HG02759 (cell line): Measurements from ENCODE around the gene LASP1NB.

Source experiments
- ATAC-seq: cut with Tn5 transposase; IDR thresholded peaks from one replicate; pipeline ENCODE4 v1.9.1; 2021; ENCODE audit warnings: mild to moderate bottlenecking, moderate library complexity; ENCODE audit not compliant: unreplicated experiment

LASP1NB gene

DNA sequence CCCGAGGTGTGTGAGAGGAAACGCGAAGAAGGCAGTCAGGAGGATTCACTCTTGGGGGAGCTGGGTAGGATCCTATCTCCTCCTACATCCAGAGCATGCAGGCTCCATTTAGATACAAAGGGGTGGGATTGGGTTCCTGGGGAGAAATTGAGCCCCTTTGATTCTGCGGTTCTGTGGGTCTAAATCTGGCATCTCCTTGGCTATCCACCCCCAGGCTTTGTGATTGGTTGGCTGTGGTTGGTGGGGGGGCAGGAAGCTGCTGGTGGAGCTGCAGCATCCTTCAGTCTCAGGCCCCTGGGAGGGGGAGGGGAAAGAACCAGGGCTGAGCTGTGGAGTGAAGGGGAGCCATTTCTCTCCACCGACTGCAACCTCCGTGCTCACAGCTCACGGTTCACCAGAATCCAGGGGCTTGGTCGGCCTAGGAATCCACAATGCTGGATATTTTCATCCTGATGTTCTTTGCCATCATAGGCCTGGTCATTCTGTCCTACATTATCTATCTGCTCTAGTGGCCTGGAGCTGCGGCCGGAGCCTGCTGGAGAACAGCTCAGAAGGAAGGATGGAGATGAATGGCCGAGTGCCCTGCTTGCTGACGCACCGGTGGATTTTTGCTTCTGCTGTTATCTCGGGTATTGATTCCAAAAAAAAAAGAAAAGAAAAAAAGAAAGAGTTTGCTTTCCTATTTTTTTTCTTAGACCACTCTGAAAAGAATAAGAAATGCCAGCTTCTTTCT, at the start of gene LASP1NB:
Gene LASP1NB, plus strand, starts transcription at position 352 of the 733 bp plus-strand sequence.
- no peak for ATAC-seq

DNA sequence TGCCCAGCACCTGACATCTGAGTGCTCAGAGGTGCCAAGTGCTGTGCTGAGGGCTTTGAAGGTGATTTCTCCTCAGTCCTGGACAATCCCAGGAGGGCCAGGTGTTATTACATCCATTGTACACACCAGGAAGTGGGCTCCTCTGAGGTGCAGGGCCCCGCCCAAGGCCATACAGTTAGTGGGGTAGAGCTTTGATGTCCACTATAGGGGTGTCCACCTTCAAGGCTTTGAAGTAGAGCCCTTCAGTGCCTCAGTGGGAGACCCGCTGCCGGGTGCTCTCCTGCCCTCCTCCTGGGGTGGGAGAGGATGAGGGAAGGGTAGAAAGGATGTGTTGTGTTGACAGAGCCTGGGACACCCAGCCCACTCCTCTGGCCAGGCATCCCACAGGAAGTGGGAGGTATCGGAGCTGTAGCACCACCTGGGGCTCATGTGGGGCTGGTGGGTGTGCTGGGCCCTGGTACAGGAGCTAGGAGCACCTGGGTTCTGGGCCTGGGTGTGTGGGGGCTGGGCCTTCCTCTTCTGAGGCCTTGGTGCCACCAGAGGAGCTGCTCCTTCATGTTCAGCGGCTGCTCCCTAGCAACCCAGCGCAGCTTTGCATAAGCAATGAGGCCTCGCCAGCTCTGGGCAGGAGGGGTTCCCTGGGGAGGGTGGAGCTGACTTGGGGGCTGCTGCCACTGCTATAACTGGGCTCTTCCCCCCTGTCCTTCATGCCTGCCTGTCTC, 48.1 kb upstream of the LASP1NB start:
- ATAC-seq = no peak

DNA sequence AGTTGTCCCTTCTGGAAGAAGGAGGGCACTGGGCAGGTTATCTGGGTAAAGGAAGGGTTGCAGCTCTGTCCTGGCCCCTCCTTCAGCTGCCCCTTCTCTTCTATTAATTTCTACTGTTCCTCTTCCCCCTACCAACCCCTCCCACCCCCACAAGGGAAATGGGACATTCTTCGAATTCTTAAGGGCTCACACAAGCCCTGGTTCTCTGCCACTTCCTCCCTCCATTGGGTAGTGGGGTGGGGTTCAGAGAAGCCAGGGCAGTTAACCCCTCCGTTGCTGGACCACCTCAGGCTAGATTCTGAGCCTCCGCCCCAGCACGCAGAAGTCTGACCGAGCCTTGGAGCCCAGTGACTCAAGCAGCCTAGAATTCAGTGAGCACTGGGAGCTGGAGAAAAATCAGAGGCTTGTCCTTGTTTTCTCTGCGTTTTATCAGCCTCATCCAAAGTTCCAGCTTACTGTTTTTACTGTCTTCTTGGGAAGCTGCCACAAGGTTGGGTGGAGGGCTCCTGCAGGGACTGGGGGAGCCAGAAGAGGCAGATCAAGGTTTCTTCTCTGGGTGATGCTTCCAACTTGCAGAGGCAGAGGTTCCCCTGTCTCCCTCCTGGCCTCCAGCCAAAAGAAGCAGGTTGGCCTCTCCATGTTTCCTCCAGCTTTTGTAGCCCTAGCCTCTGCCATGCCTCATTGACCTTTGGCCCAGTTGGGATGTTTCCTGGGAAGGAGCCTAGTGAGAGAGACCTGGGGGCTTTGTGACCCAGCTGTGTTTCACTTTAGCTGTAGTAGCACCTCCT, 45.3 kb upstream of the LASP1NB start:
- no peak for ATAC-seq

GRCh38 chr17:38881600-38882191, 43.7 kb upstream of the LASP1NB start:
- no peak for ATAC-seq

- no peak for ATAC-seq
Observed at GRCh38 chr17:38882870-38883269, 42.5 kb upstream of the LASP1NB start.

GRCh38 chr17:38883592-38884526, 41.6 kb upstream of the LASP1NB start:
- no peak for ATAC-seq

GRCh38 chr17:38885044-38885727, 40.2 kb upstream of the LASP1NB start:
- ATAC-seq = no peak

DNA sequence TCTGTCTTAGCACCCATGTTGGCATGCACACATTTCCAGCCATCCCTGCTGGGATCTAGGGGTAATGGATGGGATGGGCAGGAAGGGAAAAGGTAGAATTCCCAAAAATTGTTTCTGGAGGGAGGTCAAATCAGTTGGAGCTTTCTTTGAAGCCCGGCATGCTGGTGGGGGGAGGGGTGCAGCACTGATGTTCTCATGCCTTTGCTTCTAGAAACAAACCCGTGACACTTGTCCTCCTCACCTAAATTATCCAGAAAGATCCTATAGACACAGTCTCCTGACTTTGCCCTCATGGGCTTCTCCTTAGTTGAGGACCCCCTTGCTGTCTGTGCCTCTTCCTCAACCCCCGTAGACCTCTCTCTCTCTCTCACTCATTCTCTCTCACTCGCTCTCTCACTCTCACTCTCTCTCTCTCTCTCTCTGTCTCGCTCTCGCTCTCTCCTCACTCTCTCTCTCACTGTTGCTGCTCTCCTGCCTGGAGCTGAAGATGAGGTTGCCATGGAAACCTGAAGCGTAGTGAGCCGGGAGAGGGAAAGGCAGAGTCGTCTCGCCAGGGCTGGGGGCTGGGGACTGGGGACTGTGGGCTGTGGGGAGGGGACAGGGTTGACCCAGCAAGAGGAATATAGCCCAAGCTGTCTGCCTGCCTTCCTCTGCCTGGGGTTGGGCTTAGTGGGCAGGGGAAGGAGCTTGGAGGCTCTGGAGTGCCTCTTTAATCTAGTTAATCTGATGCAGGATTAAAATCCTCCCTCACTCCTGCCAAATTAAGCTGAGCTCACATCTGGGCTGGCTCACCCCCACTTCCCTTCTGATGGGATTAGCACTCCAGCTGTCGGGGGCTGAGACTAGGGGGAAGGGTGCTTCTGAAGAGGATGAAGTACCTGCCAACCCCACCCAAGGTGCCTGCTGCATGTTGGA, 39.4 kb upstream of the LASP1NB start:
- ATAC-seq = no peak

GRCh38 chr17:38886643-38887010, 38.8 kb upstream of the LASP1NB start:
- ATAC-seq = no peak

GRCh38 chr17:38888842-38889241, 36.6 kb upstream of the LASP1NB start:
- ATAC-seq = no peak

DNA sequence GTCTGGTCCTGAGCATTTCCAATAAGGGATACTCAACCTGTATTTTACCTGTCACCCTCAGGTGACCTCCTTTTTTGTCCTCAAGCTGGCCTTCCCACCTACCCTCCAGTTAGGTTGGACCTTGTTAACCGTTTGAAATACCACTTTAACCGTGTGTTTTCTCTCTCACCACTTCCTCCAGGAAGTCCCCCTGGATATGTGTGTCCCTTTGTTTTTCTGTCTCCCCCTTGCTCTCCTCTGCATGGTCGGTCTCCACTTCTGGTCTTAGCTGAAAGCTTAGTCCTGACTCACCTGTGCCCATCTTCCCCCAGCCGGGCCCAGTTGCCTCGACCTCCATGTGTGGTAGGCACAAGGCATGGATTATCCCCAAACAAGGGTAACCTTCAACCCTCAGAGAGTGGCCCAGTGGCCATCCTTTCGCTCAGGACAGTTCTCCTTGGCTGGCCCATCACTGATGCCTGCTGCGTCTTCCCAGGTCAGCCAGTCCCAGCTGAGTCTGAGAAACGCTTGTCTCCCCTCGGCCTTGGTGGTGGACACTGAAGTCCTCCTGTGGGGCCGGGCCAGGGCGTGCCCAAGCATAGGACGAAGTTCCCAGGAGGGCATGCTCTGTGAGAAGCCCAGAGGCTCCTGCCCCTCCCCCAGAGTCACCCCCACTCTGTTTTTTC, 35.5 kb upstream of the LASP1NB start:
- ATAC-seq = no peak

GRCh38 chr17:38890410-38890746, 35.0 kb upstream of the LASP1NB start:
- no peak for ATAC-seq

- no peak for ATAC-seq
Observed at GRCh38 chr17:38891441-38891840, 34.0 kb upstream of the LASP1NB start.

- no peak for ATAC-seq
Observed at GRCh38 chr17:38892083-38892482, 33.3 kb upstream of the LASP1NB start.

DNA sequence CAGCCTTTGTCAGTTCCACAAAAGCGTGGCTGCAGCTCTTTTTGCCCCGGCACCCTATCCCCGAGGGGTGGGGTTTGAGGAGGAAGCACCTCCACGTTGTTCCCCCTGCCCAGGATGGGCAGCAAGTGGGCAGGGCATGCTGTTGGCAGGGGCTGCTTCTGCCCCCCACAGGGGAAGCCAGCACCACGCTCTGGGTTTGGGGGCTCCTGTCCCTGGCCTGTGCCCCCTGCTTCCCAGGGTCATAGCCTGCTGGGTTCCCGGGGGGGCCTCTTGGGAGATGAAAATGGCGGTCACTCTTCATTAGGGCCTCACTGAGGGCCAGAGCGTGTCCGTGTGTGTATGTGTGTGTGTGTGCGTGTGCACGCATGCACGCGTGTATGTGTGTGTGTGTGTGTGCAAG, 32.8 kb upstream of the LASP1NB start:
- no peak for ATAC-seq

GRCh38 chr17:38893113-38893512, 32.3 kb upstream of the LASP1NB start:
- no peak for ATAC-seq

- ATAC-seq = no peak
Observed at GRCh38 chr17:38893607-38894006, 31.8 kb upstream of the LASP1NB start.

GRCh38 chr17:38894276-38894675, 31.1 kb upstream of the LASP1NB start:
- ATAC-seq = no peak
